Bronchial epithelial cell (primary cell): ENCODE measurements around the gene B3GALT5. TPM values are rescaled to one million over a fixed set of nuclear protein-coding genes. Genes with fewer than 3 reads are reported as not detected.

Source experiments
- DNase-seq: peaks from one replicate; pipeline ENCODE4 v3.0.0-alpha.2; 2010; ENCODE audit warnings: low read depth
- FAIRE-seq: peaks from 2 replicates; lab custom pipeline; 2011; peaks lifted over from hg19 to GRCh38; lab: Jason Lieb, UNC
- H3K27me3 ChIP-seq: 2 replicates; pipeline ENCODE4 v1.5.1; 2011; ENCODE audit warnings: low read length; ENCODE audit not compliant: control insufficient read depth, insufficient read depth
- H3K36me3 ChIP-seq: 2 replicates; pipeline ENCODE4 v1.5.1; 2011; ENCODE audit warnings: low read length; ENCODE audit not compliant: control insufficient read depth, insufficient read depth
- H3K4me3 ChIP-seq: 2 replicates; pipeline ENCODE4 v1.5.1; 2011; ENCODE audit warnings: mild to moderate bottlenecking, low read depth, low read length, control low read depth
- total RNA-seq: library from RNA; depleted of rRNA; stranded (reverse); fragments of >200 nt; gene quantifications from 2 replicates; pipeline ENCODE4 v1.2.1, GENCODE V29; 2014
- TF ChIP-seq, protein P1 (sequence below): IDR thresholded peaks from 2 replicates; pipeline ENCODE4 v1.5.1; 2011; ENCODE audit warnings: mild to moderate bottlenecking, moderate library complexity, low read length, control low read depth, inconsistent platforms; ENCODE audit not compliant: insufficient read depth, severe bottlenecking

B3GALT5 gene
- total RNA-seq, 1 donor from 2014 or later: under 0.01 TPM

- Histone ChIP-seq H3K4me3 (no peak overlapping the region), H3K36me3 (no peaks in the 10 kb centered on the region), H3K27me3 (no peaks in the 10 kb centered on the region)
- FAIRE-seq: no peak
- no peak for DNase-seq
- TF ChIP-seq, protein P1, sequence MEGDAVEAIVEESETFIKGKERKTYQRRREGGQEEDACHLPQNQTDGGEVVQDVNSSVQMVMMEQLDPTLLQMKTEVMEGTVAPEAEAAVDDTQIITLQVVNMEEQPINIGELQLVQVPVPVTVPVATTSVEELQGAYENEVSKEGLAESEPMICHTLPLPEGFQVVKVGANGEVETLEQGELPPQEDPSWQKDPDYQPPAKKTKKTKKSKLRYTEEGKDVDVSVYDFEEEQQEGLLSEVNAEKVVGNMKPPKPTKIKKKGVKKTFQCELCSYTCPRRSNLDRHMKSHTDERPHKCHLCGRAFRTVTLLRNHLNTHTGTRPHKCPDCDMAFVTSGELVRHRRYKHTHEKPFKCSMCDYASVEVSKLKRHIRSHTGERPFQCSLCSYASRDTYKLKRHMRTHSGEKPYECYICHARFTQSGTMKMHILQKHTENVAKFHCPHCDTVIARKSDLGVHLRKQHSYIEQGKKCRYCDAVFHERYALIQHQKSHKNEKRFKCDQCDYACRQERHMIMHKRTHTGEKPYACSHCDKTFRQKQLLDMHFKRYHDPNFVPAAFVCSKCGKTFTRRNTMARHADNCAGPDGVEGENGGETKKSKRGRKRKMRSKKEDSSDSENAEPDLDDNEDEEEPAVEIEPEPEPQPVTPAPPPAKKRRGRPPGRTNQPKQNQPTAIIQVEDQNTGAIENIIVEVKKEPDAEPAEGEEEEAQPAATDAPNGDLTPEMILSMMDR: no peak
Observed at GRCh38 chr21:39620856-39621255, 8.1 kb downstream of the B3GALT5 start.

DNA sequence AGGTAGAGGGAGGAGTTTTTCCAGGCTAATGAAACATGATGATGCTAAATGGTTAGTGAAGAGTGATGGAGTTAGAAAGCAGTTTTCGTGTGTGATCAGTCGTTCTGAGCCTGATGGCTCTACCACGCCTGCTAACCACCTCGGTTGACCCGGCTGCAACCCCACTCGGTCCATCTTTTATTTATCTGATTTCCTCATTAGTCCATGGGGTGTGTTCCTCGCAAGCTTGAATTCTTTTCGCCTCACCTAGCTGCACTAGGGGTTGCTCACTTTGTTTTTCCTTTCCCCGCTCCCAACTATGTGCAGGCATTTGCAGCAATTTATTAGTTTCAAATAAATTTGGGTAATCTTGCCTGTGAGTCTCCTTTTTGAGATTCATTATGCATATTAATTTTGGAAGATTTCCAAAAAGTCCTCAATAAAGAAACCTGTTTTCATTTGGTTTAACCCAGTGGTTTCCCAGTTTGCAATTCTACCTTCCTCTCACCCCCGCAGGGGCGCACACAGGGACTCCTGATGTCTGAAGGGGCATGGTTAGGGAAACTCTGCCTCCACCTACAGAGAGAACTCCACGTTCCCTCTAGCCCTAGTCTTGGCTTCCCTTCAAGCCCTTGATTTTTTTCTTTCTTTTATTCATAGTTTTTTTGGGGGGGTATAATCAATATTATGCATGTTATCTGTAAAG is 12.6 kb downstream of the B3GALT5 start:
- DNase-seq (no peak), FAIRE-seq (no peak)
- no peak overlapping the region for H3K4me3 ChIP-seq
- H3K36me3 ChIP-seq: no peaks in the 10 kb centered on the region
- no peaks in the 10 kb centered on the region for H3K27me3 ChIP-seq
- TF ChIP-seq, protein P1: no peak

- no peaks in the 10 kb centered on the region for H3K36me3 ChIP-seq
- no peak for FAIRE-seq
Observed at GRCh38 chr21:39628385-39628784, 15.6 kb downstream of the B3GALT5 start.

DNA sequence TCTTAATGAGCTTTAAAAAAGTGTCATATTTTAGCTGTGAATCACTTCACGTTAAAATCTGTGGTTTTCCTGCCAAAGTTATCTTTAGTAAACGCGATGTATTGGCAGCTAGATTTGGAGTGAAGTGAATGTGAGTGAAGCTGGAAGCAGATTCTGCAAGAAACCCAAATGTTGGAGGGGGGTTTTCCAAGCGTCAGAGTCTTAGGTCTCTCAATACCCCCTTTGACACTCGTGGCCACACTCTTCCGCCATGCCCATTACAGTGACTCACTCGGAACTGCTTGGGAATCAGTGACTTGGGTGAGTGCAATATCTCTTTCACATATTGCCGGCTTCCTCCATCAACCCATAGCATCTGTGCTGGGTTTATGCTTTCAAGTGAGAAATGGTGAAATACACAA is 17.5 kb downstream of the B3GALT5 start:
- H3K4me3 ChIP-seq: no peak overlapping the region
- H3K36me3 ChIP-seq: no peaks in the 10 kb centered on the region
- TF ChIP-seq, protein P1: no peak
- no peak for DNase-seq
- no peaks in the 10 kb centered on the region for H3K27me3 ChIP-seq
- FAIRE-seq: no peak

More at GRCh38 chr21:39628385-39628784, 15.6 kb downstream of the B3GALT5 start:
- no peak for DNase-seq
- no peak overlapping the region for H3K4me3 ChIP-seq
- no peaks in the 10 kb centered on the region for H3K27me3 ChIP-seq
- TF ChIP-seq, protein P1: no peak

DNA sequence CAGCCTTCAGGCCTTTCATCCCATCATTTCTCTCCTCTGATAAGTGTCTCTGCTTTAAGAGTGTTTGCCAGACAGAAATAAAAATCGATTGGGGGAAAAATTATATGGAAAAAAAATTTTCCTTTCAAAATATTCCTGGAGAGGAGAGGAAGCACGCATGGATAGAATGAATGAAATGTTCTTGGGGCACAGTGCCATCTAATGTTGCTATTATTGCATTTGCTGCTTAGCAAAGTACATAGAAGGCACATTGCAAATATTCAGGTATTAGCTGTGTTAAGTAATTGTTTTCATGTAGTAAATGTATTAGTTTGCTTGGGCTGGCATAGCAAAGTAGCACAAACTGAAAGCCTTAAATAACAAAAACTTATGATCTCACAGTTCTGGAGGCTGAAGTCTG is 18.1 kb downstream of the B3GALT5 start:
- Histone ChIP-seq H3K27me3 (no peaks in the 10 kb centered on the region), H3K4me3 (no peak overlapping the region), H3K36me3 (no peaks in the 10 kb centered on the region)
- DNase-seq (no peak), FAIRE-seq (no peak)
- TF ChIP-seq, protein P1: no peak
